ENCODE results near the gene AP2B1. TPM values are rescaled to one million over a fixed set of nuclear protein-coding genes. Genes with fewer than 3 reads are reported as not detected.

AP2B1 gene
- total RNA-seq, 2 experiments from 2014 or later = 28.9 to 76.0 TPM

DNA sequence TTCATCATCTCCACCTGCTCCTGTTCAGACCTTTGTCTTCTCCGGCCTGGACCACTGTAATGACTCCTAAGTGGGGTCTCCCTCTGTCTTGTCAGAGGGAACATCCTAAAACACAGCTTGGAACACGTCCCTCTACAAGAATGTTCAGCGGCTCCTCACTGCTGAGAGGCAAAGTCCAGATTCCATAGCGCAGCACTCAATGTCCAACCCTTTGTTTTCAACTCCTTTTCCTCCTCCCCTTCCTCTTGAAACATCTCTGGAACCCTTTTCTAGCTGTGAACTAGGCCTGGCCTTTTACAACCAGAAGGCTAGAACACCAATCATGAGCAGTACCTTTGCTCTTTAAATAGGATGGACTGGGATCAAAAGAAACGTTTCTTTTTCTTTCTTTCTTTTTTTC lies 174.5 kb downstream of the AP2B1 start:
- CTCF ChIA-PET (ENCODE audit: unreplicated experiment) = no interaction called here

DNA sequence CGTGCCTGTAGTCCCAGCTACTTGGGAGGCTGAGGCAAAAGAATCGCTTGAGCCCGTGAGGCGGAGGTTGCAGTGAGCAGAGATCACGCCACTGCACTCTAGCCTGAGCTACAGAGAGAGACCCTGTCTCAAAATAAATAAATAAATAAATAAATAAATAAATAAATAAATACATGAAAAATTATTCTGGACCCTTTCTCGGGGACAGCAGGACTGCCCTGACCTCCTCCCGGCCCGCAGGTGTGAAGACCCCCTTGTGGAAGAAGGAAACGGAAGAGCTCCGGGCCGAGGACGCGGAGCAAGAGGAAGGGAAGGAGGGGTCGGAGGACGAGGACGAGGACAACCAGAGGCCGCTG lies 176.6 kb downstream of the AP2B1 start:
- H3K4me1 ChIP-seq (ENCODE audit: insufficient read depth, low read length, poor library complexity, severe bottlenecking) = peaks cover 9% of the 10 kb centered on the region
- peak overlapping the region; percentile 68 for H3K4me3 ChIP-seq (ENCODE audit: low read depth, low read length, poor library complexity, severe bottlenecking)
- intact Hi-C loops (cut with micrococcal nuclease; ENCODE audit: unreplicated experiment) = loop anchor here (1.0 to 5.0 kb wide), 3 partner anchors 41 to 84 kb away; partner anchors contain the start of gene TAF15
- H3K4me2 ChIP-seq (ENCODE audit: low read length) = peak overlapping the region; percentile 69
- no peak for TF ChIP-seq EZH2phosphoT487 (IDR thresholded peaks at IDR 0.05; ENCODE audit: borderline replicate concordance, low read depth, low read length)
- TF ChIP-seq, protein P1, sequence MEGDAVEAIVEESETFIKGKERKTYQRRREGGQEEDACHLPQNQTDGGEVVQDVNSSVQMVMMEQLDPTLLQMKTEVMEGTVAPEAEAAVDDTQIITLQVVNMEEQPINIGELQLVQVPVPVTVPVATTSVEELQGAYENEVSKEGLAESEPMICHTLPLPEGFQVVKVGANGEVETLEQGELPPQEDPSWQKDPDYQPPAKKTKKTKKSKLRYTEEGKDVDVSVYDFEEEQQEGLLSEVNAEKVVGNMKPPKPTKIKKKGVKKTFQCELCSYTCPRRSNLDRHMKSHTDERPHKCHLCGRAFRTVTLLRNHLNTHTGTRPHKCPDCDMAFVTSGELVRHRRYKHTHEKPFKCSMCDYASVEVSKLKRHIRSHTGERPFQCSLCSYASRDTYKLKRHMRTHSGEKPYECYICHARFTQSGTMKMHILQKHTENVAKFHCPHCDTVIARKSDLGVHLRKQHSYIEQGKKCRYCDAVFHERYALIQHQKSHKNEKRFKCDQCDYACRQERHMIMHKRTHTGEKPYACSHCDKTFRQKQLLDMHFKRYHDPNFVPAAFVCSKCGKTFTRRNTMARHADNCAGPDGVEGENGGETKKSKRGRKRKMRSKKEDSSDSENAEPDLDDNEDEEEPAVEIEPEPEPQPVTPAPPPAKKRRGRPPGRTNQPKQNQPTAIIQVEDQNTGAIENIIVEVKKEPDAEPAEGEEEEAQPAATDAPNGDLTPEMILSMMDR (conservative IDR thresholded peaks at IDR 0.05; ENCODE audit: low read length) = no peak
- no peaks in the 10 kb centered on the region for H3K9me2 ChIP-seq (ENCODE audit: insufficient read depth, low read length)
- BruUV-seq (replicated peaks) = no TSS peak
- H3K27ac ChIP-seq (ENCODE audit: low read depth, low read length, poor library complexity, severe bottlenecking) = no peak overlapping the region
- no peak for DNase-seq (ENCODE audit: low spot score)
- ChIA-PET CTCF (ENCODE audit: unreplicated experiment) (interaction anchor here (0.6 to 2.6 kb wide), 7 partner anchors 18 to 1393 kb away, joined by 3 to 21 read pairs (median 4); partner anchors contain the start of gene TAF15), POLR2A (interaction anchor here (1.2 kb wide), 2 partner anchors 45 to 156 kb away, joined by 5 to 8 read pairs; partner anchors contain the start of gene TAF15)
- no peaks in the 10 kb centered on the region for H4K20me1 ChIP-seq (ENCODE audit: insufficient read depth, low read length)
- no peaks in the 10 kb centered on the region for H3K79me2 ChIP-seq (ENCODE audit: insufficient read depth, low read depth, low read length)
- H3K9me3 ChIP-seq (ENCODE audit: low read length) = no peaks in the 10 kb centered on the region
- H3K36me3 ChIP-seq (ENCODE audit: insufficient read depth, low read length) = no peaks in the 10 kb centered on the region
- H2AFZ ChIP-seq (ENCODE audit: low read length) = no peak overlapping the region; the same call in 1 of the 2 replicates

More for the DNA sequence above, 174.5 kb downstream of the AP2B1 start:
- no peaks in the 10 kb centered on the region for H3K9me3 ChIP-seq (ENCODE audit: low read length)
- intact Hi-C loops (cut with micrococcal nuclease; ENCODE audit: unreplicated experiment) = loop anchor here (5.0 kb wide), 1 partner anchor 86 kb away; no protein-coding TSS in a partner anchor
- H3K4me3 ChIP-seq (ENCODE audit: low read depth, low read length, poor library complexity, severe bottlenecking) = no peak overlapping the region
- no peaks in the 10 kb centered on the region for H3K79me2 ChIP-seq (ENCODE audit: insufficient read depth, low read depth, low read length)
- H3K27ac ChIP-seq (ENCODE audit: low read depth, low read length, poor library complexity, severe bottlenecking) = no peak overlapping the region
- no TSS peak for BruUV-seq (replicated peaks)
- no peak overlapping the region for H3K4me2 ChIP-seq (ENCODE audit: low read length)
- no peak for TF ChIP-seq EZH2phosphoT487 (IDR thresholded peaks at IDR 0.05; ENCODE audit: borderline replicate concordance, low read depth, low read length)
- TF ChIP-seq, protein P1 (conservative IDR thresholded peaks at IDR 0.05; ENCODE audit: low read length) = no peak
- H3K9me2 ChIP-seq (ENCODE audit: insufficient read depth, low read length) = no peaks in the 10 kb centered on the region
- DNase-seq (ENCODE audit: low spot score) = no peak
- no peak overlapping the region for H2AFZ ChIP-seq (ENCODE audit: low read length)
- POLR2A ChIA-PET = no interaction called here
- no peaks in the 10 kb centered on the region for H4K20me1 ChIP-seq (ENCODE audit: insufficient read depth, low read length)
- H3K4me1 ChIP-seq (ENCODE audit: insufficient read depth, low read length, poor library complexity, severe bottlenecking) = peaks cover 9% of the 10 kb centered on the region
- H3K36me3 ChIP-seq (ENCODE audit: insufficient read depth, low read length) = no peaks in the 10 kb centered on the region
